Measurements from ENCODE around the gene GSE1. TPM values are rescaled to one million over a fixed set of nuclear protein-coding genes. Genes with fewer than 3 reads are reported as not detected.

GSE1 gene
- total RNA-seq, 2 experiments from 2014 or later, result 18.4 to 19.8 TPM

DNA sequence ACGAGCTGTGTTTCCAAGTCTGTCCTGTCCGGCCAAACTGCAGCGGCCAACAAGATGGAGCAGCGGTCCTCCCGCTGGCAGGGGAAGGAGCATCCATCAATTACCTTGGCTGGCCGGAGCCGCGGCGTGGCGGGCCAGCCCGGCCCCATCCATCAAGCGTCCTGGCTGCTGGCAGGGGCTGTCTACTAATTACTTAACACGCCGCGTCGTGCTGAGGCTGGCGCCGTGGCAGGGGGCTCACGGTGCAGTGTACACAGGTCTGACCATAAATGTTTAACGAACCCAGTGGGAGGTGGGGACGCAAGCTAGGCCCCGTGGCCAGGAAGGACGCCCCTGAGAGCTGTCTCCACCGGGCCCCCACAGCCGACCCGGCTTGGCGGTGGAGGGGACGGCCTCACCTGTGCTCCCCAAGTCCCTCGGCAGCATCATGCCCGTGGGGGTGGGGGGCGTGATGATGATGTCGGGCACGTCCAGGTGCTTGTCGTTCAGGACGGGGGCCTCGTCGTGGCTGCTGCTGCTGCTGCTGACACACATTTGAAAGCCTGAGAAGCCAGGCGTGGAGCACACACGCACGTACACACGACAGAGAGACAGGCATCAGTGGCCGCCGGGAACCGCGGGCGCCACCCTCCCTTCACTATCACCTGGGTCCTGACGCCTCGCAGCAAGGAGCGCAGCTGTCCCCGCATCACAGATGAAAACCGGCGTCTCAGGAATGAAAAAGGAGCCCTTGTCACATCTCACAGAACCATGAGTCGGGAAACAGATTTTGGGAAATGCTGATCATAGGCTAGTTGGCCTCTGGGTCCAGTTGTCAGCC lies 96.9 kb downstream of the GSE1 start:
- no peaks in the 10 kb centered on the region for H3K27me3 Mint-ChIP-seq
- H3K27ac Mint-ChIP-seq, result no peak overlapping the region
- CTCF ChIA-PET, result interaction anchor here (1.4 kb wide), 1 partner anchor 8 kb away, joined by 4 read pairs; no protein-coding TSS in a partner anchor
- no peaks in the 10 kb centered on the region for H3K4me1 Mint-ChIP-seq
- H3K9me3 Mint-ChIP-seq, result peaks cover 2% of the 10 kb centered on the region
- H3K4me3 Mint-ChIP-seq, result no peak overlapping the region
- DNase-seq, result no peak
- no peaks in the 10 kb centered on the region for H3K36me3 Mint-ChIP-seq (ENCODE audit: low read depth)
- POLR2A ChIA-PET, result no interaction called here

DNA sequence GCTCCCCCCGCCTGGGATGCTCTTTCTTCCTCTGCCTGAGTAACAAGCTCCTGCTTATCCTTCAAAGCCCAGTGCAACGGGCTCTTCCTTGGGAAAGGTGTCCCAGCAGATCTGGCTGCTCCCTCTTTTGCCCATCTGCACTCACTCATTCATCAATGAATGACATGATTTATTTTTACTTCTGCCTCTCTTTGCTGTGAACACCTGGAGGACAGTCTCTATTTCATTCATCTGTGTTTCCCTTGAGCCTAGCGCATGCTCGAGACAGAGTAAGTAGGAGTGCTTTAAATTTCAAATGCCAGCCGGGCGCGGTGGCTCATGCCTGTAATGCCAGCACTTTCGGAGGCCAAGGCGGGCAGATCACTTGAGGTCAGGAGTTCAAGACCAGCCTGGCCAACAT lies 97.6 kb downstream of the GSE1 start:
- Mint-ChIP-seq H3K4me3 (no peak overlapping the region), H3K9me3 (peaks cover 2% of the 10 kb centered on the region), H3K27ac (no peak overlapping the region), H3K4me1 (peaks cover 2% of the 10 kb centered on the region), H3K36me3 (ENCODE audit: low read depth) (no peaks in the 10 kb centered on the region), H3K27me3 (peaks cover 5% of the 10 kb centered on the region)
- POLR2A ChIA-PET, result no interaction called here
- CTCF ChIA-PET, result no interaction called here
- no peak for DNase-seq

DNA sequence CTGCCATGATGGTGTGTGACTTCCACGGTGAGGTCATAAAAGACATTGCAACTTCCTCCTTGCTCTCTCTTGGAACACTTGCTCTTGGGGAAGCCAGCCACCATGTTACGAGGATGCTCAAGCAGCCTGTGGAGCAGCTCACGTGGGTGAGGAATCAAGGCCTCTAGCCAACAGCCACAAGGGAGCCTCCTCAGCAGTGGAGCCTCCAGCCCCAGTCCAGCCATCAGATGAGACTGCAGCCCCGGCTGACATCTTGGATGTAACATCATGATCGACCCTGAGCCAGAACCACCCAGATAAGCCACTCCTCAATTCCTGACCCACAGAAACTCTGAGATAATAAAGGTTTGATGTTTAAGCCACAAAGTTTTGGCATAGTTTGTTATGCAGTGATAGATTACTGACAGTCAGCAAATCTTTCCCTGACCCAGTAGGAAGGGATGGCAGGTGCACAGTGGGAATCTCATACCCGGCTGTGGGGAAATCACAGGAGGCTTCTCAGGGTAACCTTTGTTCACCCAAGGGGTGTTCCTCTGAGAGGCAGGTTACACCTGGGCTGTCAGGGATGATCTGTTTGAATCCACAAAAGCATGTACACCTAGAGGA lies 99.0 kb downstream of the GSE1 start:
- Mint-ChIP-seq H3K36me3 (ENCODE audit: low read depth) (no peaks in the 10 kb centered on the region), H3K27ac (no peak overlapping the region), H3K9me3 (peaks cover 2% of the 10 kb centered on the region), H3K27me3 (peaks cover 6% of the 10 kb centered on the region), H3K4me1 (peaks cover 2% of the 10 kb centered on the region), H3K4me3 (no peak overlapping the region)
- POLR2A ChIA-PET, result interaction anchor here (0.7 to 1.1 kb wide), 2 partner anchors 8 to 52 kb away, joined by 3 read pairs; no protein-coding TSS in a partner anchor
- DNase-seq, result no peak
- CTCF ChIA-PET, result no interaction called here

DNA sequence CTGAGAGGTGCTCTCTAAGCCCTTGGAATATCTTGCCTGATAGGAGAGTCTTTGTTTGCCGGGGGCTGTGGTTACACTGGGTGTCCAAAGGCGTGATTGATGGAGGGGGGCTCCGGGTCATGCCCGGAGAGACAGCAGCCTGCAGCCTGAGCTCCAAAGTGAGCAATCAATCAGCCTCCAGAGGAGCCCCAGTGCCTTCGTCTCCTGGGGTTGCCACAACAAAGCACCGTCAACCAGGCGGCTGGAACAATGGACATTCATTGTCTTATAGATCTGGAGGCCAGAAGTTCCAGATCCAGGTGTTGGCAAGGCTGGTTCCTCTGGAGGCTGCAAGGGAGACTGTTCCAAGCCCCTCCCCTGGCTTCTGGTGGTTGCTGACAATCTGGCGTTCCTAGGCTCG lies 99.7 kb downstream of the GSE1 start:
- H3K4me3 Mint-ChIP-seq, result no peak overlapping the region
- H3K4me1 Mint-ChIP-seq, result peaks cover 2% of the 10 kb centered on the region
- DNase-seq, result no peak
- POLR2A ChIA-PET, result no interaction called here
- CTCF ChIA-PET, result no interaction called here
- no peak overlapping the region for H3K27ac Mint-ChIP-seq
- H3K9me3 Mint-ChIP-seq, result peaks cover 2% of the 10 kb centered on the region
- H3K36me3 Mint-ChIP-seq (ENCODE audit: low read depth), result no peaks in the 10 kb centered on the region
- peaks cover 7% of the 10 kb centered on the region for H3K27me3 Mint-ChIP-seq

DNA sequence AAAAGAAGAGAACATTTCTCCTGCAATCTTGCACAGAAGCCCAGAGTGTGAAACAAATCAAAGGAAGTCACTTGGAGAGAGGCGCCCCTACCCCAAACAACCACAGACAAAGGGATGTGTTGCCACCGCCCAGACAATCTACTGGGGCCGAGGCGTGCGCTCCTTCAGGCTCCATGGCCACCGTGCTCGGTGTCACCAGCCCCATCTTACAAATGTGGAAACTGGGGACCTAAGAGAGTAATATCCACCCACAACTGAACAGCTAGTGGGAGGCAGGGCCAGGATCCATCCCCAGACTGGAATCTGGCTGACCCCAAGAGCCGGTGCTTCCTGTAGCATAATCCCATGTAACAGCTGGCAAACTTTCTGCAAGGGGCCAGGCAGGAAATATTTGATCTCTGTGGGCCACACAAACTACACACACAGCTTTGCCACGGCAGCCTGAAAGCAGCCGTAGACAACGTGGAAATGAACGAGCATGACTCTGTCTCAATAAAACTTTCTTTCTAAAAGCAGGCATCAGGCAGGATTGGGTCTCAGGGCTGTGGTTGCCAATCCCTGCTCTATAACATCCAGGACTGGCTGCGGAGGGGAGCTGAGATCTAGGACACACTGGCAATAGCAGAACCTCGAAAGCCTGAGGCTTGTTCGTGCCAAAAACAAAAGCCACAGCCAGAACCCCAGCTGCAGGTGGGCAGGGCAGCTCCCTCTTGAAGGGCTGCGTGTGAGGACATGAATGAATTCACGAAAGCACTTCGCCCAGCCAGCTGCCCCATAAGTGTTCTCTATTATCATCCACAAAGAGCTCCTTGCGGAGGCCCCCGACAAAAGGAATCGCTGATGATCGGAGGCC lies 102.3 kb downstream of the GSE1 start:
- H3K4me1 Mint-ChIP-seq, result peaks cover 2% of the 10 kb centered on the region
- H3K4me3 Mint-ChIP-seq, result no peak overlapping the region
- peaks cover 8% of the 10 kb centered on the region for H3K27me3 Mint-ChIP-seq
- ChIA-PET CTCF (interaction anchor here (0.6 to 5.6 kb wide), 7 partner anchors 24 to 679 kb away, joined by 3 to 34 read pairs (median 3); no protein-coding TSS in a partner anchor), POLR2A (no interaction called here)
- DNase-seq, result no peak
- H3K36me3 Mint-ChIP-seq (ENCODE audit: low read depth), result no peaks in the 10 kb centered on the region
- H3K9me3 Mint-ChIP-seq, result peaks cover 2% of the 10 kb centered on the region
- H3K27ac Mint-ChIP-seq, result no peak overlapping the region

DNA sequence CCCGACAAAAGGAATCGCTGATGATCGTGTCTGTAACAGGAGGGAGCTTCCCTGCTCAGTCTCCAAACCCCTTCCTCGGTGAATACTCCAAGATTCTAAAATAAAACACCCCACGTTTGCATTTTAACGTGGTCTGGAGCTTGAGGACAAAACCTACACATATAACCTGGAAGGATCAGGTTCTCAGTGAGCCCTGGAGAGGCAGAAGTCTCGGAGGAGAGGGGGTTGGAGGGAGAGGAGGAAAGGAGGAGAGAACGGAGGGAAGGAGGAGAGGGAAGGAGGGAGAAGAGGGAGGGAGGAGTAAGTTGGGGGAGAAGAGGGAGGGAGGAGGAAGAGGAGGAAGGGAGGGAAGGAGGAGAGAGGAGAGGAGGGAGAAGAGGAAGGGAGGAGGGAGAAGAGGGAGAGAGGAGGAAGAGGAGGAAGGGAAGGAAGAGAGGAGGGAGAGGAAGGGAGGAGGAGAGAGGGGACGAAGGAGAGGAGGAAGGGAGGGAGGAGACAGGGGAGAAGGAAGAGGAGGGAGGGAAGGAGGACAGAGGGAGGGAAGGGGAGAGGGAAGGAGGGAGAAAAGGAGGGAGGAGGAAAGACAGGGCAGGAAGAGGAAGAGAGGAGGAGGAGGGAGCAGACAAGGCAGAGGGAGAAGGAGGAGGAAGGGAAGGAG lies 103.0 kb downstream of the GSE1 start:
- no peak overlapping the region for H3K4me3 Mint-ChIP-seq
- H3K27ac Mint-ChIP-seq, result no peak overlapping the region
- no peaks in the 10 kb centered on the region for H3K36me3 Mint-ChIP-seq (ENCODE audit: low read depth)
- peaks cover 2% of the 10 kb centered on the region for H3K4me1 Mint-ChIP-seq
- DNase-seq, result no peak
- peaks cover 8% of the 10 kb centered on the region for H3K27me3 Mint-ChIP-seq
- CTCF ChIA-PET, result interaction anchor here (0.6 to 5.6 kb wide), 10 partner anchors 10 to 680 kb away, joined by 3 to 34 read pairs (median 4); no protein-coding TSS in a partner anchor
- H3K9me3 Mint-ChIP-seq, result peaks cover 2% of the 10 kb centered on the region
- POLR2A ChIA-PET, result no interaction called here

DNA sequence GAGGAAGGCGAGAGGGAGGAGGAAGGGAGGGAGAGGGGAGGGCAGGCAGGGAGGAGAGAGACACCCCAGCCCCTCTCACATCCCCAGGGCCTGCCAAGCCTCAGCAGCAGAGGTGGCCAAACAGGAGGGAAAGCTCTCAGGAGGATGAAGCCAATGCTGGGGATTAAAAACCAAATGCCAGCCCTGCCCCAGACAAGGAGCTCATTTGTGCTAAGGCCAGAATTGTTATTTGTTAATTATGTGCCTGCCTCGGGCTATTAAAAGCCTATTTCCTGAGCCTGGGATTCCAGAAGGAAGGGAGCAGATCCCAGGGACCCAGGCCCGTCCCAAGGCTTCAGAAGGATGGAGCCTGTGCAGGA lies 103.5 kb downstream of the GSE1 start:
- H3K4me3 Mint-ChIP-seq, result no peak overlapping the region
- no peak overlapping the region for H3K27ac Mint-ChIP-seq
- H3K36me3 Mint-ChIP-seq (ENCODE audit: low read depth), result no peaks in the 10 kb centered on the region
- ChIA-PET CTCF (interaction anchor here (1.1 to 5.6 kb wide), 5 partner anchors 9 to 101 kb away, joined by 4 to 34 read pairs (median 5); no protein-coding TSS in a partner anchor), POLR2A (no interaction called here)
- H3K4me1 Mint-ChIP-seq, result peaks cover 2% of the 10 kb centered on the region
- H3K27me3 Mint-ChIP-seq, result peaks cover 8% of the 10 kb centered on the region
- no peak for DNase-seq
- H3K9me3 Mint-ChIP-seq, result peaks cover 2% of the 10 kb centered on the region

DNA sequence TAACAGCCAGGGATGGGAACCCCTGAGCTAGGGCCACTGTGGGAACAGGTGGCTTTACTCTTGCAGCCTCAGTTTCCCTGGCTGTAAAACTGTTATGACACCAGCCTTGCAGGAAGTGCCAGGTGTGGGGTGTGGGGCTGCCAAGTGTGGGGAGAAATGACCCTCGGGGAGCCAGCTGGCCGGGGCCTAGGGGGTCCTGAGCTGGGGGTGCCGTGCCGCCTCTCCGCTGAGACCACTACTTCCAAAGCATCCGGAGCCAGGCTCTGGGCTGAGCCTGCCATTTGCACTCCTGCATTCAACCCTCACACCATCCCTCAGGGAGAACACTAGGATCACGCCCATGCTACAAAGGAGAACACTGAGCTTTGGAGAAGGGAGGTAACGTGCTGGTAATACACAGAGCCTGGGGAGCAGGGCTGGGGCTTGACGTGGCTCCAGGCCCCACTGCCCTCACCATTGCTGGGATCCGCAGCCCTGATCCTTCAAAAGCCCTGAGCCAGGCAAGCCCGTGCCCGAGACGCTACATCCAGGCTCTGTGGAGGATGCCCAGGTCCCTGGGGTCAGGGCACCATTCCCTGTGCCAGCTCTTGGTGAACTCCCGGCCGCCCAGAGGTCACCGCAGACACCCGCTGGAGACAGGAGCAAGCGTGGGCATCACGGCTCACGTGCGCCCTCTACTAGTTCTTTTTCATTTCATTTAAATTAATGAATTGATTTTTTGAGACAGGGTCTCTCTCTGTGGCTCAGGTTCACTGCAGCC lies 104.5 kb downstream of the GSE1 start:
- peak; percentile 58 for DNase-seq
- no peak overlapping the region for H3K27ac Mint-ChIP-seq
- no peak overlapping the region for H3K4me3 Mint-ChIP-seq
- POLR2A ChIA-PET, result no interaction called here
- peaks cover 8% of the 10 kb centered on the region for H3K27me3 Mint-ChIP-seq
- no peaks in the 10 kb centered on the region for H3K36me3 Mint-ChIP-seq (ENCODE audit: low read depth)
- H3K9me3 Mint-ChIP-seq, result no peaks in the 10 kb centered on the region
- CTCF ChIA-PET, result interaction anchor here (0.5 to 5.6 kb wide), 9 partner anchors 8 to 249 kb away, joined by 3 to 34 read pairs (median 4); partner anchors contain the start of gene GINS2
- peaks cover 2% of the 10 kb centered on the region for H3K4me1 Mint-ChIP-seq

DNA sequence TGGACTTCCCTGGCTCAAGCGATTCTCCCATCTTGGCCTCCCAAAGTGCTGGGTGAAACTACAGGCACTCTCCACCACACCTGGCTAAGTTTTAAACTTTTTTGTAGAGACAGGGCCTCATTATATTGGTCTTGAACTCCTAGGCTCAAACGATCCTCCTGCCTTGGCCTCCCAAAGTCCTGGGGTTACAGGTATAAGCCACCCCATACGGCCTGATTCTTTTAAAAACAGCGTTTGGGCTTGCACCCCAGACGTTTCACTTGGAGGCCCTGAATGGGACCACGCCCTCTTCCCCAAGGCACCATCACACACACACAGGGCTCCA lies 105.0 kb downstream of the GSE1 start:
- DNase-seq, result no peak
- Mint-ChIP-seq H3K36me3 (ENCODE audit: low read depth) (no peaks in the 10 kb centered on the region), H3K9me3 (no peaks in the 10 kb centered on the region), H3K4me3 (no peak overlapping the region), H3K4me1 (peaks cover 2% of the 10 kb centered on the region), H3K27ac (no peak overlapping the region), H3K27me3 (peaks cover 8% of the 10 kb centered on the region)
- ChIA-PET CTCF (interaction anchor here (1.0 to 5.6 kb wide), 6 partner anchors 9 to 102 kb away, joined by 3 to 34 read pairs (median 4); no protein-coding TSS in a partner anchor), POLR2A (no interaction called here)

DNA sequence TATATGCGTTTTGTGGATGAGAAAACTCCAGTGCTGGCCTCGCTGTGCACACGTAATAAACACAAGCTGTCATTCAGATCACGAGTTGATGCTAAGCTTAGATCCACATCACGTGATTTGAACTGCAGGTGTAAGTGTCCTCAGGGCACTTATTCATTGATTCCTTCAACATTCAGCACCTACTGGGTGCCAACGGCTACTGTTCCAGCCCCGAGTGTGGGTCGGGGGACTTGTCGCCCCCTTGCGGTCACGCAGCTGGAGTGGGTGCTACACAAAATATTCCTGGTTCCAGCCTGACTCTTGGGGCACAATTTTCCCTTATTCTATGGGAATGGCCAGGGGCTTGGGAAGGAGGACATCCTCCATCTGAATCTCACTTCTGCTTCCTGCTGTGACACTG lies 105.6 kb downstream of the GSE1 start:
- ChIA-PET POLR2A (no interaction called here), CTCF (interaction anchor here (0.6 to 5.6 kb wide), 4 partner anchors 11 to 75 kb away, joined by 3 to 34 read pairs (median 4); no protein-coding TSS in a partner anchor)
- DNase-seq, result no peak
- H3K4me1 Mint-ChIP-seq, result peaks cover 2% of the 10 kb centered on the region
- peaks cover 8% of the 10 kb centered on the region for H3K27me3 Mint-ChIP-seq
- H3K9me3 Mint-ChIP-seq, result no peaks in the 10 kb centered on the region
- no peaks in the 10 kb centered on the region for H3K36me3 Mint-ChIP-seq (ENCODE audit: low read depth)
- H3K4me3 Mint-ChIP-seq, result no peak overlapping the region
- no peak overlapping the region for H3K27ac Mint-ChIP-seq

DNA sequence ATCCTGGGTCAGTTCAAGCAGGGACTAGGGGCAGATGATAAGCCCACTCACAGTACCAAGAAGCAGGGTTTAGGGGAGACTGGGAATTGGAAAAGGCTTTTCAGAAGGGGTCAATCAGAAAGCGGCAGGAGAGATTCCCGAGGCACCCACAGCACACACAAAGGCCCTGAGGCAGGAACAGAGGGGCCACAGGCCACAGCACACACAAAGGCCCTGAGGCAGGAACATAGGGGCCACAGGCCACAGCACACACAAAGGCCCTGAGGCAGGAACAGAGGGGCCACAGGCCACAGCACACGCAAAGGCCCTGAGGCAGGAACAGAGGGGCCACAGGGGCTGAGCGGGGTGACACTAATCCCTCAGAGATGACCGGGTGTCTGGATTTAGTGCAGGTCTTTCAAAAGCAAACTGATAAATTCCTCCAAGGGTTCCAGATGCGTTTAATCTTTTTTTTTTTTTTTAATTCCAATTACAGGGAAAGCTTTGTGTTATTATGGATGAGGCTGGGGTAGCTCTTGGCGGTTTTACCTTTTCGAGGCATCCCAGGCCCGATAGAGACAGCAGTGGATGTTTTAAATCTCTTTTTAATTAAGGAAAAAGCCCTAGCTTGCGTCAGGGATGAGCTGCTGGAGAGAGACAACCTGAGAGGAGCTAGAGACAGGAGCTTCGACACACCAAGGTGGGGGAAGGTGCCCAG lies 106.6 kb downstream of the GSE1 start:
- Mint-ChIP-seq H3K4me1 (peaks cover 2% of the 10 kb centered on the region), H3K4me3 (no peak overlapping the region), H3K9me3 (no peaks in the 10 kb centered on the region), H3K36me3 (ENCODE audit: low read depth) (no peaks in the 10 kb centered on the region), H3K27me3 (peaks cover 8% of the 10 kb centered on the region), H3K27ac (no peak overlapping the region)
- DNase-seq, result no peak
- ChIA-PET POLR2A (interaction anchor here (1.1 kb wide), 1 partner anchor 8 kb away, joined by 3 read pairs; no protein-coding TSS in a partner anchor), CTCF (interaction anchor here (0.7 to 5.6 kb wide), 4 partner anchors 18 to 587 kb away, joined by 3 to 34 read pairs (median 4); no protein-coding TSS in a partner anchor)

Measured in activated CD4-positive, alpha-beta memory T cell treated with anti-CD3 and anti-CD28 coated beads, Interleukin-2, amount 10 ng/mL, durations not matched to agents 7 days and 5 days (primary cell).